Upper lobe of right lung (tissue), 1 donor: ENCODE data around the gene RNF13. TPM values are rescaled to one million over a fixed set of nuclear protein-coding genes. Genes with fewer than 3 reads are reported as not detected.

Experiments
- ATAC-seq: fragments of 200-7000 bp; cut with Tn5 transposase; one replicate; pipeline ENCODE4 v1.9.1; 2020; ENCODE audit warnings: mild to moderate bottlenecking, moderate library complexity
- DNase-seq: peaks from one replicate; pipeline ENCODE4 v3.0.0-alpha.2; 2020
- H3K27ac ChIP-seq: fragments of 200-600 bp; one replicate; pipeline ENCODE4 v1.8.0; 2022
- H3K27me3 ChIP-seq: fragments of 200-600 bp; one replicate; pipeline ENCODE4 v1.8.0; 2022; ENCODE audit warnings: mild to moderate bottlenecking
- H3K36me3 ChIP-seq: fragments of 200-600 bp; one replicate; pipeline ENCODE4 v1.8.0; 2022
- H3K4me1 ChIP-seq: fragments of 200-600 bp; one replicate; pipeline ENCODE4 v1.8.0; 2022
- H3K4me3 ChIP-seq: fragments of 200-600 bp; one replicate; pipeline ENCODE4 v1.8.0; 2022; ENCODE audit warnings: mild to moderate bottlenecking
- H3K9me3 ChIP-seq: fragments of 200-600 bp; one replicate; pipeline ENCODE4 v1.8.0; 2022
- CTCF ChIP-seq: fragments of 200-600 bp; IDR thresholded peaks from one replicate; pipeline ENCODE4 v1.8.0; 2022; ENCODE audit warnings: antibody characterized with exemption
- intact Hi-C: fragments of 100-400 bp; cut with DNase I; formaldehyde crosslinking; loops from one replicate; pipeline ENCODE4 v1.11.0; 2022
- total RNA-seq: library from RNA; stranded (reverse); fragmentation: NEBNext Ultra II Directional; extraction: Animal tissue kit (Norgen Biotek cat#: 25700); gene quantifications from one replicate; pipeline ENCODE4 v1.2.1, GENCODE V29; 2021
- donor health status: DM: no; HTN: yes; CAD: no; lungs with severe emphysema.

Gene RNF13
- total RNA-seq, 1 donor from 2014 or later, result 136 TPM

DNA sequence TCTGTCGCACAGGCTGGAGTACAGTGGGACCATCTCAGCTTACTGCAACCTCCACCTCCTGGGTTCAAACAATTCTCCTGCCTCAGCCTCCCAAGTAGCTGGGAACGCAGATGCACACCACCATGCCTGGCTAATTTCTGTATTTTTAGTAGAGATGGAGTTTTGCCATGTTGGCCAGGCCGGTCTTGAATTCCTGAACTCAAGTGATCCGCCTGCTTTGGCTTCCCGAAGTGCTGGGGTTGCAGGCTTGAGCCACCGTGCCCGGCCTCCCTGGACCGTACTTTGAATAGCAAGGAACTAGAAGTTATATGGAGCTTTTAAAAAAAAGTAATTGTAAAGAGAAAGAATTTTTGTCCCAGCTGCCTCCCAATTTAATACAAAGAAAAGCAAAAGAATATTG is 12.3 kb upstream of the RNF13 start:
- no peaks in the 10 kb centered on the region for H3K27me3 ChIP-seq
- no peak for TF ChIP-seq CTCF
- ATAC-seq (no peak), DNase-seq (no peak)
- no peaks in the 10 kb centered on the region for H3K4me1 ChIP-seq
- intact Hi-C loops, result no loop called here
- no peak overlapping the region for H3K4me3 ChIP-seq
- no peak overlapping the region for H3K27ac ChIP-seq
- no peaks in the 10 kb centered on the region for H3K36me3 ChIP-seq
- H3K9me3 ChIP-seq, result no peaks in the 10 kb centered on the region

GRCh38 chr3:149801195-149801594 is 11.8 kb upstream of the RNF13 start:
- intact Hi-C loops, result no loop called here
- Histone ChIP-seq H3K4me1 (no peaks in the 10 kb centered on the region), H3K36me3 (no peaks in the 10 kb centered on the region), H3K9me3 (no peaks in the 10 kb centered on the region), H3K27me3 (no peaks in the 10 kb centered on the region), H3K27ac (no peak overlapping the region), H3K4me3 (no peak overlapping the region)
- no peak for TF ChIP-seq CTCF
- ATAC-seq (no peak), DNase-seq (no peak)

DNA sequence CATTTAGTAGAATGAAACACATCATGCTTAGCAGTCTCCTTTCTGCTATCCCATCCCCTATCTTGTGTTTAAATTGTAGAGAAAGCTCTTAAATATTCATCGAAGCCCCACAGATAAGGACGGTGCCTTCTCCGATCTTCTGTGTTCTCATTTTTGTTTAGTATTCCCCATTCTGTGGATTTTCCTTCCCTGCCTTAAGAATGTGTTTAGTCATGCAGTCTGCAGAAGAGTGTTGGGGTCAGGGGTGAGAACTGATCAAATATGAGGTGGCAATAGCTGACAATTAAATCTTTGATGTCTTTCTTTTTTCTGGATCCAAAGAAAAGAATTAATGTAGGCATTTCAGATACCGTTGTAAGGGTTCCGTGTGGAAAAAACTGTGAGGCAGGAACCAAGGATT is 11.4 kb upstream of the RNF13 start:
- no peak for ATAC-seq
- H3K4me3 ChIP-seq, result no peak overlapping the region
- H3K36me3 ChIP-seq, result no peaks in the 10 kb centered on the region
- no peaks in the 10 kb centered on the region for H3K27me3 ChIP-seq
- H3K4me1 ChIP-seq, result no peaks in the 10 kb centered on the region
- no peak for TF ChIP-seq CTCF
- H3K27ac ChIP-seq, result no peak overlapping the region
- no peaks in the 10 kb centered on the region for H3K9me3 ChIP-seq
- no peak for DNase-seq
- intact Hi-C loops, result no loop called here

GRCh38 chr3:149806171-149806778 is 6.7 kb upstream of the RNF13 start:
- TF ChIP-seq CTCF, result no peak
- H3K9me3 ChIP-seq, result no peaks in the 10 kb centered on the region

GRCh38 chr3:149808209-149808829 is 4.7 kb upstream of the RNF13 start:
- Histone ChIP-seq H3K27me3 (no peaks in the 10 kb centered on the region), H3K4me3 (no peak overlapping the region), H3K27ac (no peak overlapping the region), H3K9me3 (no peaks in the 10 kb centered on the region), H3K4me1 (peaks cover 5% of the 10 kb centered on the region), H3K36me3 (no peaks in the 10 kb centered on the region)
- peak; percentile 92 for TF ChIP-seq CTCF
- DNase-seq (peak; percentile 67), ATAC-seq (peak; percentile 57)
- intact Hi-C loops, result no loop called here

More at GRCh38 chr3:149806171-149806778, 6.7 kb upstream of the RNF13 start:
- no peak overlapping the region for H3K4me3 ChIP-seq
- H3K27me3 ChIP-seq, result no peaks in the 10 kb centered on the region
- no peaks in the 10 kb centered on the region for H3K4me1 ChIP-seq
- intact Hi-C loops, result no loop called here
- ATAC-seq (no peak), DNase-seq (no peak)
- no peaks in the 10 kb centered on the region for H3K36me3 ChIP-seq
- no peak overlapping the region for H3K27ac ChIP-seq

GRCh38 chr3:149809699-149810098 is 3.3 kb upstream of the RNF13 start:
- Histone ChIP-seq H3K27ac (no peak overlapping the region), H3K27me3 (no peaks in the 10 kb centered on the region), H3K4me3 (no peak overlapping the region), H3K4me1 (peaks cover 11% of the 10 kb centered on the region), H3K9me3 (no peaks in the 10 kb centered on the region), H3K36me3 (no peaks in the 10 kb centered on the region)
- DNase-seq (no peak), ATAC-seq (no peak)
- intact Hi-C loops, result no loop called here
- no peak for TF ChIP-seq CTCF
